GM12878 (cell line): Measurements from ENCODE around the gene DAPK2. TPM values are rescaled to one million over a fixed set of nuclear protein-coding genes. Genes with fewer than 3 reads are reported as not detected.
A peak's percentile ranks its signal among the peaks of the same experiment; 100 is the strongest.

ENCODE experiments used
- BACH1 ChIP-seq: fragments of 450-650 bp; IDR thresholded peaks from 2 replicates; pipeline ENCODE4 v1.6.1; 2017; ENCODE audit warnings: mild to moderate bottlenecking, borderline replicate concordance
- CHD2 ChIP-seq: IDR thresholded peaks from 2 replicates; pipeline ENCODE4 v1.6.1; 2011; ENCODE audit warnings: low read depth, low read length, improper control_type of control experiment, borderline replicate concordance
- ESRRA ChIP-seq: IDR thresholded peaks from 2 replicates; pipeline ENCODE4 v1.6.1; 2012; ENCODE audit warnings: mild to moderate bottlenecking, low read length, improper control_type of control experiment
- GATAD2B ChIP-seq: fragments of 450-650 bp; conservative IDR thresholded peaks from 2 replicates; pipeline ENCODE4 v1.6.1; 2017; ENCODE audit warnings: low read depth, mild to moderate bottlenecking, moderate library complexity
- MXI1 ChIP-seq: fragments of 150-350 bp; IDR thresholded peaks from 2 replicates; pipeline ENCODE4 v1.6.1; 2011; ENCODE audit warnings: low read depth, mild to moderate bottlenecking, inconsistent platforms, low read length, improper control_type of control experiment
- NBN ChIP-seq: fragments of 450-650 bp; IDR thresholded peaks from 2 replicates; pipeline ENCODE4 v1.6.1; 2016
- SP1 ChIP-seq: IDR thresholded peaks from one replicate; pipeline ENCODE4 v1.6.1; 2011; ENCODE audit warnings: low read depth, low read length
- TARDBP ChIP-seq: IDR thresholded peaks from 2 replicates; pipeline ENCODE4 v1.6.1; 2016; ENCODE audit warnings: borderline replicate concordance
- ZSCAN29 ChIP-seq: fragments of 450-650 bp; IDR thresholded peaks from 2 replicates; pipeline ENCODE4 v1.6.1; 2017; ENCODE audit warnings: mild to moderate bottlenecking, moderate library complexity
- polyA plus RNA-seq, 11 experiments: library from polyadenylated mRNA; depleted of rRNA in 4 of 11; unstranded in 6 of 11; stranded (reverse) in 5 of 11; fragments of >200 nt; fragmentation: Nextera tagmentation in 4 of 11; fragmentation: Illumina TruSeq in 1 of 11; extraction: Ambion mirVana in 4 of 11; extraction: Trizol in 1 of 11; gene quantifications; 1 replicate in 1 of 11; 2 replicates in 10 of 11; pipeline versions ENCODE4 v1.2.1 to v1.2.3, GENCODE V29; 2011 to 2016; ENCODE audit warnings: inconsistent platforms in 2 of 11, missing spikeins in 2 of 11, low read depth in 1 of 11
- total RNA-seq, 4 experiments: library from RNA; depleted of rRNA in 3 of 4; stranded (reverse); fragments of >200 nt in 3 of 4; fragmentation: Illumina TruSeq in 1 of 4; extraction: Trizol in 1 of 4; gene quantifications; 2 replicates each; pipeline versions ENCODE4 v1.2.1 to v1.2.3, GENCODE V29; 2013 to 2021
- TF ChIP-seq, protein P1 (sequence below): IDR thresholded peaks from 2 replicates; pipeline ENCODE4 v1.6.1; 2011; ENCODE audit warnings: mild to moderate bottlenecking, low read depth, low read length, moderate library complexity; ENCODE audit not compliant: insufficient replicate concordance

DAPK2 gene
- total and polyA plus RNA-seq, 10 of the 15 experiments (the other 5 are each of a cell fraction or from before 2014, with no cell fraction given), result 0.69 to 8.4 (median 4.1) TPM

DNA sequence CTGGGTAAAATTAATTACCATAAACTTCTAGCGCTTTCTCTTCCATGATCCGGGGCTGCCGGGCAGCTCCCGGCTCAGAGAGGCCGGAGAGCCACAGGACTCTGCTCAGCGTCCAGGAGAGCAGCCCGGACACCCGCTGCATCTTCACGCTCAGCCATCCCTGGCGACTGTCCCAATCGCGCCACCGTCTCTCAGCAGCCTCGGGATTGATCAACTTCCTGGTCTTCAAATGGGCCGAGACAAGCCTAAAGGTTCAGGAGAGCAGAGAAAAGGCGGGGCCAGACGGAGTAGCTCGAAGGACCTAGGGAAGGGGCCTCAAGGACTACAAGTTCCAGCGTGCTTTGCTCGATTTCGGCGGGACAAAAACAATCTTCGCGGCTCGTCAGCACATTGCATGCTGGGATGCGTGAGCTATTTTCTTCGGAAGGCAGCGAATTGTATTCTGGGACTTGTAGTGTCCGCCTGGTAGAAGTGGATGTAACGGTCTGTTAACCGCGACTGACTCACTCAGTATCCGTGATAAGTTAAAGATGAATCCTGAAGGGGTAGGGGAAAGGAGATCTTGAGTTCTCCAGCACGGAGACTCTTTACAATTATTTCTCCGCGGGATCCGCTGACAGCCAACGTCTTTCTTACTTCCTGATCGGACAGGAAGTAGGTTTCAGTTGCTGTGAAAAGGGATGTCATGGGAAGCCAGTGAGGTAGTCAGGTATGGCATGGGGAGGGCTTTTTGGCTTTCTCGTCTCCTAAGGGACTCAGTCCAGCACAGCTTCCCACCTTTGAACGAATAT lies 47.5 kb upstream of the DAPK2 start, which contains the start of gene CIAO2A (continued):
- TF ChIP-seq, protein P1, sequence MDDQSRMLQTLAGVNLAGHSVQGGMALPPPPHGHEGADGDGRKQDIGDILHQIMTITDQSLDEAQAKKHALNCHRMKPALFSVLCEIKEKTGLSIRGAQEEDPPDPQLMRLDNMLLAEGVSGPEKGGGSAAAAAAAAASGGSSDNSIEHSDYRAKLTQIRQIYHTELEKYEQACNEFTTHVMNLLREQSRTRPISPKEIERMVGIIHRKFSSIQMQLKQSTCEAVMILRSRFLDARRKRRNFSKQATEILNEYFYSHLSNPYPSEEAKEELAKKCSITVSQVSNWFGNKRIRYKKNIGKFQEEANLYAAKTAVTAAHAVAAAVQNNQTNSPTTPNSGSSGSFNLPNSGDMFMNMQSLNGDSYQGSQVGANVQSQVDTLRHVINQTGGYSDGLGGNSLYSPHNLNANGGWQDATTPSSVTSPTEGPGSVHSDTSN, result no peak
- TF ChIP-seq SP1 (no peak), NBN (no peak; the same call in 1 of the 2 replicates), ESRRA (peak; percentile 54; the same call in 1 of the 2 replicates), BACH1 (no peak), ZSCAN29 (no peak), MXI1 (peak; percentile 63; the same call in 1 of the 2 replicates), GATAD2B (no peak), CHD2 (peak; percentile 89), TARDBP (peak; percentile 88)
